Transverse colon (tissue), 4 donors: ENCODE data around the gene AP4B1.

Experiments used
- CTCF ChIP-seq, 5 experiments: fragments of 200-600 bp in 3 of 5; fragments of 450-650 bp in 2 of 5; sonication (generic) in 3 of 5; IDR thresholded peaks; 1 replicate in 2 of 5; 2 replicates in 3 of 5; pipeline ENCODE4 v1.5.1; 2016 to 2017; ENCODE audit warnings: antibody characterized with exemption in 5 of 5, inconsistent platforms in 3 of 5, mild to moderate bottlenecking in 2 of 5, moderate library complexity in 1 of 5
- EP300 ChIP-seq: sonication (generic); formaldehyde crosslinking; IDR thresholded peaks from one replicate; pipeline ENCODE4 v1.6.1; 2017; ENCODE audit warnings: antibody characterized with exemption, low read depth
- POLR2A ChIP-seq: fragments of 450-650 bp; IDR thresholded peaks from one replicate; pipeline ENCODE4 v1.6.1; 2016; ENCODE audit warnings: antibody characterized with exemption, mild to moderate bottlenecking, moderate library complexity
- POLR2AphosphoS5 ChIP-seq, 3 donors: sonication (generic); formaldehyde crosslinking; IDR thresholded peaks; one replicate each; pipeline ENCODE4 v1.6.1; 2016; ENCODE audit warnings: antibody characterized with exemption in 3 of 3

DNA sequence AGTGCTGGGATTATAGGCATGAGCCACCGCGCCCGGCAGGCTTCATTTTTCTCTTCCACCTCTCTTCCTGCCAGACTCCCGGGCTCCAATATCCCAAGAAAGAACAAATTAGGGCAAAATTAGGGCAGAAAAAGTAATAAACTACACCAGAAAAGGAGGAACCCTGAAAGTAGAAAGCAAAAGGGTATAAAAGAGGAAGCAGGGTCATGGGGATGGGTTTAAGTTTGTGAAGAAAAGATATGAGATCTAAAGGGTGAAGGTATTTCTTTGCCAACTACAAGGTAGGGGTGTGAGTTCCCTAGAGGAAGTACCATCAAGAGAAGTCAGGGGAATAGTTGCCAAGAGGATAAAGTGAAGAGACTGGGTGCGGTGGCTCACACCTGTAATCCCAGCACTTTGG is 43.0 kb downstream of the AP4B1 start:
- TF ChIP-seq POLR2AphosphoS5 (IDR thresholded peaks at IDR 0.05) = no peak
- no peak for TF ChIP-seq EP300
- no peak for TF ChIP-seq CTCF (IDR thresholded peaks at IDR 0.05)
- TF ChIP-seq POLR2A = no peak
